Caco-2 (cell line): Measurements from ENCODE around the gene TRAF2. TPM values are rescaled to one million over a fixed set of nuclear protein-coding genes. Genes with fewer than 3 reads are reported as not detected.
"Not testable (repeated sequence)": the region's sequence is repeated elsewhere in the genome, so short reads cannot be mapped to it uniquely, and the experiment has no call there.

Experiments used
- BruUV-seq: library from RNA; stranded (reverse); fragments of 400-500 nt; replicated peaks from 2 replicates; lab custom pipeline; 2021; lab: Mats Ljungman, UMichigan
- CTCF ChIA-PET: fragments of 300-600 bp; sonication (Branson Sonifier 250); formaldehyde crosslinking; loops from one replicate; lab custom pipeline; 2022; ENCODE audit warnings: antibody characterized with exemption; lab: Charles Lee
- POLR2A ChIA-PET: fragments of 300-600 bp; sonication (Branson Sonifier 250); formaldehyde crosslinking; loops from one replicate; lab custom pipeline; 2022; ENCODE audit warnings: antibody characterized with exemption; lab: Charles Lee
- DNase-seq, 2 experiments: peaks; one replicate each; pipeline versions ENCODE4 v3.0.0 to v3.0.0-alpha.2; 2020 to 2022
- H3K27me3 ChIP-seq: replicated peaks from 2 replicates; pipeline ENCODE4 v1.6.0; 2011; ENCODE audit warnings: low read length; ENCODE audit not compliant: control insufficient read depth, insufficient read depth
- H3K36me3 ChIP-seq: 2 replicates; pipeline ENCODE4 v1.5.1; 2011; ENCODE audit warnings: low read length; ENCODE audit not compliant: control insufficient read depth, insufficient read depth
- H3K4me1 ChIP-seq: fragments of 250-450 bp; sonication (Bioruptor Pico); 2 replicates; pipeline ENCODE4 v1.5.1; 2020; ENCODE audit warnings: mild to moderate bottlenecking
- H3K4me3 ChIP-seq: 2 replicates; pipeline ENCODE4 v1.5.1; 2011; ENCODE audit warnings: low read depth, mild to moderate bottlenecking, control low read depth, low read length
- H3K9me3 ChIP-seq: fragments of 250-450 bp; sonication (Bioruptor Pico); 2 replicates; pipeline ENCODE4 v1.5.1; 2020; ENCODE audit warnings: mild to moderate bottlenecking, moderate library complexity
- H3K27ac Mint-ChIP-seq: one replicate; pipeline ENCODE4 v1.8.0; 2022; ENCODE audit warnings: mixed read lengths; ENCODE audit not compliant: unreplicated experiment
- H3K27me3 Mint-ChIP-seq: one replicate; pipeline ENCODE4 v1.8.0; 2022; ENCODE audit warnings: mixed read lengths; ENCODE audit not compliant: insufficient read depth, unreplicated experiment
- H3K36me3 Mint-ChIP-seq: one replicate; pipeline ENCODE4 v1.8.0; 2022; ENCODE audit warnings: mild to moderate bottlenecking, mixed read lengths; ENCODE audit not compliant: insufficient read depth, unreplicated experiment
- H3K4me1 Mint-ChIP-seq: one replicate; pipeline ENCODE4 v1.8.0; 2022; ENCODE audit warnings: low read depth, mixed read lengths; ENCODE audit not compliant: unreplicated experiment
- H3K4me3 Mint-ChIP-seq: one replicate; pipeline ENCODE4 v1.8.0; 2022; ENCODE audit warnings: mild to moderate bottlenecking, moderate library complexity, mixed read lengths; ENCODE audit not compliant: unreplicated experiment
- H3K9me3 Mint-ChIP-seq: one replicate; pipeline ENCODE4 v1.8.0; 2022; ENCODE audit warnings: mixed read lengths; ENCODE audit not compliant: unreplicated experiment
- intact Hi-C: fragments of 100-400 bp; cut with micrococcal nuclease; formaldehyde crosslinking; loops from one replicate; pipeline ENCODE4 v1.10.0; 2022; ENCODE audit not compliant: unreplicated experiment
- total RNA-seq: library from RNA; stranded (reverse); gene quantifications from 2 replicates; pipeline ENCODE4 v1.2.3, GENCODE V29; 2022
- TF ChIP-seq, protein P1 (sequence below), 2 experiments: fragments of 200-600 bp in 1 of 2; IDR thresholded peaks; 1 replicate in 1 of 2; 2 replicates in 1 of 2; pipeline versions ENCODE4 v1.5.1 to v1.8.0; 2011 to 2022; ENCODE audit warnings: antibody characterized with exemption in 1 of 2, control low read depth in 1 of 2, inconsistent platforms in 1 of 2, low read depth in 1 of 2, low read length in 1 of 2, mild to moderate bottlenecking in 1 of 2, moderate library complexity in 1 of 2; ENCODE audit not compliant: insufficient read depth in 1 of 2, severe bottlenecking in 1 of 2, unreplicated experiment in 1 of 2

The TRAF2 gene
- total RNA-seq, 1 experiment from 2014 or later = 41.7 TPM

DNA sequence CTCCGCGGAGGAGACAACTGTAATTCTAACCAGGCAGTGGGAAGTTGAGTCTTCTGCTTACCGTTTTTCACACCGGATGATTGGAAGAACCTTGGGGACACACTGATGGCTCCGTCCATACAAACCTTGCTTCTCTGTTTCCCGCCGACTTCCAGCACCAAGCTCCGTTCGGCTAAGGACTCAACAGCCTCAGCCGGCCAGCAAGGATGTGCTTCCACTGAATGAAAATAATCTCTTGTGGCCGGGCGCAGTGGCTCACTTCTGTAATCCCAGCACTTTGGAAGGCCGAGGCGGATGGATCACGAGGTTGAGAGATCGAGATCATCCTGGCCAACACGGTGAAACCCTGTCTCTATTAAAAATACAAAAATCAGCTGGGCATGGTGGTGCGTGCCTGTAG, 18.4 kb upstream of the TRAF2 start:
- Mint-ChIP-seq H3K4me3 (no peak overlapping the region), H3K27ac (no peak overlapping the region), H3K4me1 (no peaks in the 10 kb centered on the region), H3K36me3 (peaks cover 42% of the 10 kb centered on the region), H3K27me3 (no peaks in the 10 kb centered on the region), H3K9me3 (peaks cover 10% of the 10 kb centered on the region)
- ChIA-PET CTCF (no interaction called here), POLR2A (no interaction called here)
- no peaks in the 10 kb centered on the region for H3K36me3 ChIP-seq
- intact Hi-C loops = no loop called here
- no peak for DNase-seq
- H3K4me3 ChIP-seq = no peak overlapping the region
- H3K4me1 ChIP-seq = peaks cover 3% of the 10 kb centered on the region; the same call in 1 of the 2 replicates
- TF ChIP-seq, protein P1, sequence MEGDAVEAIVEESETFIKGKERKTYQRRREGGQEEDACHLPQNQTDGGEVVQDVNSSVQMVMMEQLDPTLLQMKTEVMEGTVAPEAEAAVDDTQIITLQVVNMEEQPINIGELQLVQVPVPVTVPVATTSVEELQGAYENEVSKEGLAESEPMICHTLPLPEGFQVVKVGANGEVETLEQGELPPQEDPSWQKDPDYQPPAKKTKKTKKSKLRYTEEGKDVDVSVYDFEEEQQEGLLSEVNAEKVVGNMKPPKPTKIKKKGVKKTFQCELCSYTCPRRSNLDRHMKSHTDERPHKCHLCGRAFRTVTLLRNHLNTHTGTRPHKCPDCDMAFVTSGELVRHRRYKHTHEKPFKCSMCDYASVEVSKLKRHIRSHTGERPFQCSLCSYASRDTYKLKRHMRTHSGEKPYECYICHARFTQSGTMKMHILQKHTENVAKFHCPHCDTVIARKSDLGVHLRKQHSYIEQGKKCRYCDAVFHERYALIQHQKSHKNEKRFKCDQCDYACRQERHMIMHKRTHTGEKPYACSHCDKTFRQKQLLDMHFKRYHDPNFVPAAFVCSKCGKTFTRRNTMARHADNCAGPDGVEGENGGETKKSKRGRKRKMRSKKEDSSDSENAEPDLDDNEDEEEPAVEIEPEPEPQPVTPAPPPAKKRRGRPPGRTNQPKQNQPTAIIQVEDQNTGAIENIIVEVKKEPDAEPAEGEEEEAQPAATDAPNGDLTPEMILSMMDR (IDR thresholded peaks at IDR 0.05; ENCODE audit: insufficient read depth in 1 of 2, low read depth in 1 of 2, low read length in 1 of 2, severe bottlenecking in 1 of 2, unreplicated experiment in 1 of 2) = no peak
- no TSS peak for BruUV-seq
- peaks cover 19% of the 10 kb centered on the region for H3K9me3 ChIP-seq
- no peaks in the 10 kb centered on the region for H3K27me3 ChIP-seq

DNA sequence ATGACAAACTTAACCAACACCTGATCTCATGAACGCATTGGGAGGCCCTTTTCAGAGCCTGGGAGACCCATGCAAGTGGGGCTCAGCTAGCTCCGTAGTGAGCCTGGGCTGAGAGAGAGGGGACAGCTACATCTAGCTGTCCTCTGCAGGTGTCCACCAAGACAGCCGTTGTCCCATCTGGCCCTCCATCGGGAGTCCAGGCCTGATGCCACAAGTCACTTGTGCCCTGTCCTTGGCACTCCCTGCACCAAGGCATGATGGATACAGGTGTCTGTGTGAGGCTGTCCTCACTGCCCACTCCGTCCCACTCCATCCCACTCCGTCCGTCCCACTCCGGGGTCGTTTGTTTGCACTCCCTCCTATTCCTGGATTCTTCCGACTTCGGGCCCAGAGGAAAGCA, 17.7 kb upstream of the TRAF2 start:
- peaks cover 35% of the 10 kb centered on the region for H3K36me3 Mint-ChIP-seq
- no peaks in the 10 kb centered on the region for H3K4me1 Mint-ChIP-seq
- no peak overlapping the region for H3K27ac Mint-ChIP-seq
- ChIA-PET CTCF (interaction anchor here (0.6 kb wide), 2 partner anchors 79 to 175 kb away, joined by 3 read pairs; no protein-coding TSS in a partner anchor), POLR2A (no interaction called here)
- H3K36me3 ChIP-seq = no peaks in the 10 kb centered on the region
- TF ChIP-seq, protein P1 (IDR thresholded peaks at IDR 0.05; ENCODE audit: insufficient read depth in 1 of 2, low read depth in 1 of 2, low read length in 1 of 2, severe bottlenecking in 1 of 2, unreplicated experiment in 1 of 2) = no peak
- no peaks in the 10 kb centered on the region for H3K27me3 ChIP-seq
- no peak overlapping the region for H3K4me3 ChIP-seq
- H3K27me3 Mint-ChIP-seq = no peaks in the 10 kb centered on the region
- peaks cover 3% of the 10 kb centered on the region; the same call in 1 of the 2 replicates for H3K4me1 ChIP-seq
- peaks cover 27% of the 10 kb centered on the region for H3K9me3 ChIP-seq
- DNase-seq = no peak
- BruUV-seq = no TSS peak
- peak overlapping the region; percentile 27 for H3K4me3 Mint-ChIP-seq
- H3K9me3 Mint-ChIP-seq = peaks cover 10% of the 10 kb centered on the region
- intact Hi-C loops = no loop called here

DNA sequence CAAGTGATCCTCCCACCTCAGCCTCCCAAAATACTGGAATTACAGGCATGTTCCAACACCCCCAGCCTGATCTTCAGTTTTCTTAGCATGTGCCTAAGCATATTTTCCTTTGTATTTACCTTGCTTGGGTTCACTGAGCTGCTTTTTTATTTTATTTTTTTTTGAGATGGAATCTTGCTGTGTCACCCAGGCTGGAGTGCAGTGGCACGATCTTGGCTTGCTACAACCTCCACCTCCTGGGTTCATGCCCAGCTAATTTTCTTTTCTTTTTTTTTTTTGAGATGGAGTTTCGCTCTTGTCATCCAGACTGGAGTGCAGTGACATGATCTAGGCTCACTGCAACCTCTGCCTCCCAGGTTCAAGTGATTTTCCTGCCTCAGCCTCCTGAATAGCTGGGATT, 16.7 kb upstream of the TRAF2 start:
- CTCF ChIA-PET = interaction anchor here (0.6 kb wide), 1 partner anchor 78 kb away, joined by 3 read pairs; no protein-coding TSS in a partner anchor
- H3K9me3 ChIP-seq = peaks cover 29% of the 10 kb centered on the region
- DNase-seq, H3K27me3 Mint-ChIP-seq, H3K4me3 Mint-ChIP-seq, H3K4me1 ChIP-seq, BruUV-seq, H3K36me3 ChIP-seq, H3K9me3 Mint-ChIP-seq, H3K4me3 ChIP-seq, H3K27ac Mint-ChIP-seq, intact Hi-C loops, H3K4me1 Mint-ChIP-seq, H3K27me3 ChIP-seq: not testable (repeated sequence)
- peaks cover 25% of the 10 kb centered on the region for H3K36me3 Mint-ChIP-seq
- POLR2A ChIA-PET = interaction anchor here (0.7 kb wide), 1 partner anchor 22 kb away, joined by 3 read pairs; no protein-coding TSS in a partner anchor
